OCI-M1 (cell line): ENCODE data around the gene KCNJ8.
"Not testable (repeated sequence)": the region's sequence is repeated elsewhere in the genome, so short reads cannot be mapped to it uniquely, and the experiment has no call there.

Experiments used
- DNase-seq: peaks from one replicate; lab custom pipeline; 2025; lab: John Stamatoyannopoulos, UW

Gene KCNJ8

DNA sequence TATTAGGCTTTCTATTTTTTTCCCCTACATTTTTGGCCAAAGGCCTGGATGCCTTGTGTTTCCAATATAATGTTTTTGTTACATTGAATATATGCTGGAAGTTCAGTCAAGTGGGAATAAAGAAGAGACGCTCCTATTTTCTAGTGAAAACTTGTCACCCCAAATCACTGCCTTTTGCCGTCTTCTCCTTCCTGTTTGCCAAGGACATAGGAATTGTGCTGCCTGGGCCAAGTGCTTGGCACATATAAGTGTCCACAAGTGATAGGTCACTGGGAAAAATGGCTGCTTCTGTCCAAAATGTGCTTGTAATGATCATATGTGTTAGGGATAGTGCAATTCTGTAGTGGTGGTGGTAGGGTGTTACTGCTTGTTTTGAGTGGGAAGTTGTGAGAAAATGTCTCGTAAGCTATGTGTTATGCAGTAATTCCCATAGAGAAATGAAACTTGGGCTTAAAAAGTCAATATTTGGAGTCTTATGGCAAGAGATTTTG, 11.6 kb upstream of the KCNJ8 start:
- no peak for DNase-seq

DNA sequence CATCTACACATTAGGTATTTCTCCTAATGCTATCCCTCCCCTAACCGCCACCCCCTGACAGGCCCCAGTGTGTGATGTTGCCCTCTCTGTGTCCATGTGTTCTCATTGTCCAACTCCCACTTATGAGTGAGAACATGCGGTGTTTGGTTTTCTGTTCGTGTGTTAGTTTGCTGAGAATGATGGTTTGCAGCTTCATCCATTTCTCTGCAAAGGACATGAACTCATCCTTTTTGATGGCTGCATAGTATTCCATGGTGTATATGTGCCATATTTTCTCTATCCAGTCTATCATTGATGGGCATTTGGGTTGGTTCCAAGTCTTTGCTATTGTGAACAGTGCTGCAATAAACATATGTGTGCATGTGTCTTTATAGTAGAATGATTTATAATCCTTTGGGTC, 8.2 kb upstream of the KCNJ8 start:
- not testable (repeated sequence) for DNase-seq

DNA sequence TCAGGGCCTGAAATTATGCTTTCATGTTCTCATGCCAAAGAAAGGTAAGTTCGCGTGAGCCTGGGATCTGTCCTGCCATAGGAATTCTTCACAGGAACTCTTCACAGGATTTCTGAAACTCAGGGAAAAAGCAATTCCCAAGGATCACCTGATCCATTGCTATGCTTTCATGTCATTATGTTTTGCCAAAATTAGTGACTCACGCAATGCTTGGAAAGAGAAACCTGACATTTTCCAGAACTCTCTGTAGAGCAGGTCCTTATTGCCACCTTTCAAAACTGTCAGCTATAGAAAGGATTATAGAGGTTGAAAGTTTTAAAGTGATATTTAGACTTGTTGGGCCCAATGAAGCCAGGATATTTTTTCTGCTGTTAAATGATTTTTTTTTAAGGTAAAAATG, 6.3 kb upstream of the KCNJ8 start:
- no peak for DNase-seq

DNA sequence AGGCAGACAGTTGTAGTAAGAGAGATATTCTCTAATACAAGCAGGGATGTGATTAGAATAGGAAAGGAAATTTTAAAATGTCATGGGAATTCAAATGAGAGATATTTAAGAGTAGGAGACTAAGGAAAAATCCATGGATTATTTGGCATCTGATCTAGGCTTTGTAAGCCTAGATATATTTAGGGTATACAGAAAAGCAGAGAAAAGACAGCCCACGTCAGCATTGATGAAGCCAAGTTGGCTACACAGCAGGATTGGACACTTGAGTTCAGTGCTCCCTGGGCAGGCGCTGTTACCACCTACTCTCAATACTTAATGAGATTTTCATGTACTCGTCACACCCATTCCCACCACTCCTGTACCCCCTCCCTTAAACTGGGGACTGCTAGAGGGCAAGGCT, 1.7 kb upstream of the KCNJ8 start:
- no peak for DNase-seq

DNA sequence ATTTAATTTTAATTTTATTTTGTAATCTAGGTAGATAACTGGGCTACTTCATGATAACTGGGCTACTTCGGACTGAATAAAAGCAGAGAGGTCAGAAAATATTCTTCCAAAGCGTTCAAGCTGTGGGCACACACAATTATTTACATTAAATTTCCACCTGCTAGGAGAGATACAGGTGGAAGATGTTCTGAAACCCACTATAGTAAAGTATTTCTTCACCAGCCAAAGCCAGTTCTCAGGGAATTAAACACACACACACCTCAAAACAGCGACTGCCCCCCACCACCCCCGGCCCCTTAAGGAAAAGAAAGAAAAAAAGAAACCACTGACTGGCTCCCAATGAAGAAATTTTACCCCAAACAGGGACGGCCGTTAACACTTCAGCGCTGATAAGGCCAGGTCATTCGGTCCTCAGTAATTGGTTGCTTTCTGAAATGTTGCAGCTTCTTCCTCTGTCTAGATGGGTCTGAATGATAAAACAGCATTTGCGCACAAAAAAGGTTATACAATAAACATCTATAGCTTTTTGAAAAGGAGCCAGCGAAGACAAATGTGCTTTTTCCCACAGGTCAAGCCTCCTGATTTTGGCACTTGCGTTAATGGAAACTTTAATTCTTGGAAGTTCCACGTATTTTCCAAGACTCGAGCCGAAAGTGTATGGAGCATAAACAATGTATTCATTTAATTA, 771 bp upstream of the KCNJ8 start:
- peak; percentile 76 for DNase-seq

DNA sequence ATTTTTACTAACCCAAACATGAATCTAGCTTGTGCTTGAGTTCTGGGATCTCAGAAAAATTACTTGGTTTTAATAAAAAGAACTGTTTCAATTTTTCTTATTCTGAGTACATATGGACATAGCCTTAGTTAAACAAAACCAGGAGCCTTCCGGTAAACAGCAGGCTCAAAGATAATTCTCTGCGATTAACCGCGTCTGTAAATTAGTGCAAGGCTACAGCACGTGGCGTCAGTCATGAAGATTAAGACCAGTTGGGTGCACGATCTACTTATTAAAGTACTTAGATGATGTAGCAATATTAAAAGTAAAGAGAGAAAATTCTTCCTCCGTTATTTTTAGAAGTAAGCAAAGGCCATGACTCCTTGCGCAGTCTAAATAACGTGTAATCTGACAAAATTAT, 700 bp downstream of the KCNJ8 start:
- peak; percentile 41 for DNase-seq

DNA sequence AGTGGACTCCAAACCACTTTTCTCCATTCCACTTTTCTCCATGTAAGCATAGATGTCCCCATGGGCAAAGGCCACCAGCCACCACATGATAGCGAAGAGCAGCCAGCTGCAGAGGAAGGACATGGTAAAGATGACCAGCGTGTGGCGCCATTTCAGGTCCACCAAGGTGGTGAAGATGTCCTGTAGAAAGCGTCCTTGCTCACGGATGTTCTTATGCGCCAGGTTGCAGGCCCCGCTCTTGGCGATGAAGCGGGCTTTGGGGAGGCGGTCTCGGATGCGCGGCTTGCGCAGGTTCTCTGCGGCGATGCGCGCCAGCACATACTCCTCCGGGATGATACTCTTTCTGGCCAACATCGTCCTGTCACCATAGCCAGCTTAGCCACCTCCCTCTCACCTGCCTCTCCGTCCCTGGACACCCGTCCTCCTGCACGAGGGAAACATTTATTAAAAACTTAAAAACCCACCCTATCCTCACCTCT, 1.2 kb downstream of the KCNJ8 start:
- DNase-seq, result peak; percentile 77

DNA sequence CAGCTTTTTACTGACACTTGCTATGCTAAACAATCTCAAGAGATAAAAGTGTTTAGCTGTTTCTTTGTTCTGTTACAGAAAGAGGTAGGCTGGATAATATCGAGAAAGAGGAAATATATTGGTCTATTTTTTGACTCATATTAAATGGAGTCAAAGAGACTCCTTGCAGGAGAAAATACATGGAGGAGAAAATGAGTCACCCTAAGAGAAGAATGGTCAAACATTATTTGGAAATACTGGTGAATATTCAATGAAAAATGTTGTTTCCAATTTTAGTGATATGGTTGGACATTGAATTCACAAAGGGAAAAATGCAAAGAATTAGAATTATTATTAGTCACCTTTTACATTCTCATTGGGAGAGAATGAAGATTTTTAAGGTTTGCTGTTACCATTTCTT, 3.2 kb downstream of the KCNJ8 start:
- no peak for DNase-seq

DNA sequence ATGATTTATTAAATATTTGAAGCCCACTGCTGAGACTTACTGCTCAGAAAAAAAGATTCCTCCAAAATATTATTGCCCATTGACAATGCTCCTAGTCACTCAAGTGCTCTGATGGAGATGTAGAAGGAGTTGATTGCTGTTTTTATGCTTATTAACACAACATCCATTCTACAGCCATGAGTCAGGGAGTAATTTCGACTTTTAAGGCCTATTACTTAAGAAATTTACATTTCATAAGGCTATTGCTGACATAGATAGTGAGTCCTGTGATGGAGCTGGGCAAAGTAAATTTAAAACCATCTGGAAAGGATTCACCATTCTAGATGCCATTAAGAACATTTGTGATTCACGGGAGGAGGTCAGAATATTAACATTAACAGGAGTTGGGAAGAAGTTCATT, 5.2 kb downstream of the KCNJ8 start:
- DNase-seq, result no peak

DNA sequence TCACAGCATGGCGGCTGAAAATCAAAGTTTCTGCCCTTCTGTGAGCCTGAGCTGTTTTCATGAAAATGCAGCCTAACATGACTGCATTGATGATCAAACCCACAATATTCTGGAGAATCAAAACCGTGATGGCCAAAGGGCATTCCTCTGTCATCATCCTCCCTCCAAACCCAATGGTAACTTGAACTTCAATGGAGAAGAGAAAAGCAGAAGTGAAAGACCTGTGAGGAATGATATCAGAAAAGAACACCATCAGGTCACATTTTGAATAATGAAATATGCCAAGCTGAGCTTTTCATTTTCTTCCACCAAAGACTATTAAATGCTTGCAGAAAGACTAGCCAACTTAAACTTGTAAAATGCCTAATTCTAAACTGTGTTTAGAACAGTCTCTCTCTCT, 8.1 kb downstream of the KCNJ8 start:
- no peak for DNase-seq

DNA sequence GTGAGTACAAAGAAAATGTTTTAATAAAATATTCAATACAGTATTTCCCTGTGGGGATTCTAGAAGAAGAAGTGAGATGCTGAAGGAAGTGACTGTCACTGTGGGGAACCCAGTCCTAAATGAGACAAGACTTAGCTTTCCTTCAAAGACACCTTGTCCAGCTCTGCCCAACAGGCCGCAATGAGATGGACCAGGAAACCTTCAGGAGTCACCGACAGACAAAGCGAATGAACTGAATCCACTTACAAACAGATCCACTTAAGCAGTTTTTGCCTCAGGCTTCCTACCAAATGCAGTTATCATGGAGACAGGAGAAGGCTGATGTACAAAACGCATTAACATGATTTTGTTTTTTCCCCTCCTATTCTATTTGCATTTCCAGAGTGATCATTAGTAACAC, 9.6 kb downstream of the KCNJ8 start:
- DNase-seq, result no peak

DNA sequence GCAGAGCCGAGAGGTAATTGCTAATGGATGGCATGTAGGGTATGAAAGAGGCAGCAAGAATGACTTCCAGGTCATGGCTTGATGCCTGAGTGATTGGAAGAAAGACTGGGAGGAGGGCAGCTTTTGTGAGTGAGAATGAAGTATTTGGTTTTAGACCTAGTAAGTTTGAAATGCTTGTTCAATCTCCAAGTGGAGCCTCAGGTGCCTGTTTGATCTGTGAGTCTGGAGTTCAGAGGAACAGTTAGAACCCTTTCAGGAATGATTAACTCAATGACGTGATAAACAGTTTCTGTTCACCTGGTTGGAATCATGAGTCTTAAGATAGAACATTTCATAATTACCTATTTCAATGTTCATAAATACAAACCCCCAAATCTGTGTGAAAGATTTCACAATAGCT, 10.4 kb downstream of the KCNJ8 start:
- no peak for DNase-seq

DNA sequence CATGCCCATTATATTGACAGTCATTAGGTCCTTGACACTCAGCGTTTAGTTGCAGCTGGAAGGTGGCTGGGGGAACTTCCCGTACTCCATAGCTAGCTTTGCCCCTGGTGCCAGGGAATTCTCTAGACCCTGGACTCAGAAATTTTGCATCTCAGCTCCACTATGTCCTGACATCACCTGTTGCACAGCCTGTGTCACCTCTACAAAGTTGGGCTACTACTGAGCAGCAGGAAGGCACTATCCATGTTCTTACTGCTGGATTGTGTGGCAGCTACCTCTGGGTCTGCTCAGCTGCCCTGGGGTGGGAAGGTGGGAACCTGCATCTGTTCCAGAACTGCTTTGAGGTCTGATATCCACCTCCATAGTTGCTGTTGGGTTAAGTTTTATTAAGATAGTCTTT, 11.0 kb downstream of the KCNJ8 start:
- no peak for DNase-seq

DNA sequence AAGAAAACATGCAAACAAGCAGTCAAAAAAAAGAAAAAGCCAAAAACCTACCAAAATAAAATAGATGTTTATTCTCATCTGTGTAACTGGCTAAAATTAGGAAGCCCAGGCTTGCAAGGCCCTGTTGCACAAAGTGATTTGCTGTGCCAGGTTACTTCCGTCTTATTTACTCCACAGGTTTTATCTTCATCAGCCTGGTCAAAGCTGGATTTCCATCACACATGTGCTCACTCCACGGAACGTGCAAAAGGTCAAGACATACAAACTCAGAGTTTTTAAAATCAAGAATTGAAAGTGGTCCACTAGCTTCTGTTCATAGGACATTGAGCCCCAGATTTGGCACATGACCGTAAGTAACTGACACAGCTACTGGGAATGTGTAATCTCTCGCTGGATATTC, 14.8 kb downstream of the KCNJ8 start:
- no peak for DNase-seq

DNA sequence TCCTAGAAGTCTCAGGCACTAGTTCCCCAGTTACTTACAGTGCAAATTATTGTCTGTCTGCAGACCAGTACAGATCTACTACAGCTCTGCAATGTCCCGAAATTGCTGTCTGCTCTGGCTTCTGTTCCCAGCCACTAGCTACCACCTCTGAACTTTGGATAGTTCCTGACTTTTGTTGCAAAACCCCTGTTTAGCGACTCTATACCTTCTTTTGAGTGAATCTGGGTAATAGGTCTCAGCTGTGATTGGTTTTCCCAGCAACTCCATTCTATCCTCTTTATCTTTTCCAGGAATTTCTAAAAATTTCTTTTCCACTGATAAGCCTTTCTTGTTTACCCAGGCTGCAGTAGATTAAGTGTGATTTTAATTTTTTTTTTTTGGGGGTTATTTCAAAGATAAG, 16.8 kb downstream of the KCNJ8 start:
- no peak for DNase-seq

DNA sequence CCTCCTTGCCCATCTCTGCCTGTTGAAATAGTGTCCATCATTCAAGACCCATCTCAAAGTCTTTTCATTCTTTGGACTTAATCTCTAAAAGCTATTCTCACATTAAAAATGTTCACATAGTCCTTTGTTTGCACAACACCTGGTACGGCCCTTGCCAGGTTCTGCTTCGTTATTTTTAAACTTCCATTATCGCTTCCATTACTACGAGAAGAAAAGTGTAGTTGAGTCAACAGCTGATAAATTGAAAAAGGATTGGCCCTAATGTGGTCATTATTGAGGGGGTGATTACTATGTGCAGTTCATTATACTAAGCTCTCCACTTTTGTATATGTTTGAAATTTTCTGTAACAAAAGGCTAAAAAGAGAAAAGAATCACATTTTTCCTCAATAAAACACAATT, 17.8 kb downstream of the KCNJ8 start:
- no peak for DNase-seq

DNA sequence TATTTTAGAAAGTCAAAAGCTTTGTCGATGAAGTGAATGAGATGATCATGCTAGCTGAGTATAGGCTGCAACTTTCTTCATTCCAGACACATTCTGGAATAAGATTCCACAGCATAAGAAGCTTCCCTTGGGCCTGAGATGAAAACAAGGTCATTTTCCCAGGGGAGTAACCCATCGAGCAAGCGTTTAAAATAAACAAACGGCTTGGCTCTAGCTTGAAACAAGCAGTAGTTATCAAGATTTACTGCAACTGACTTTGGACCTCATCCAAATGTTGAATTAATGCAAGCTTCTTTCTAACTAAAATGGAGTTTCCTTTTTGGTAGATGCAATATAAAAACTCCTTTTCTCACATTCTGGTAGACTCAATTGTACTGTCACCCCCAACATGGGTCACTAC, 23.0 kb downstream of the KCNJ8 start:
- peak; percentile 53 for DNase-seq

DNA sequence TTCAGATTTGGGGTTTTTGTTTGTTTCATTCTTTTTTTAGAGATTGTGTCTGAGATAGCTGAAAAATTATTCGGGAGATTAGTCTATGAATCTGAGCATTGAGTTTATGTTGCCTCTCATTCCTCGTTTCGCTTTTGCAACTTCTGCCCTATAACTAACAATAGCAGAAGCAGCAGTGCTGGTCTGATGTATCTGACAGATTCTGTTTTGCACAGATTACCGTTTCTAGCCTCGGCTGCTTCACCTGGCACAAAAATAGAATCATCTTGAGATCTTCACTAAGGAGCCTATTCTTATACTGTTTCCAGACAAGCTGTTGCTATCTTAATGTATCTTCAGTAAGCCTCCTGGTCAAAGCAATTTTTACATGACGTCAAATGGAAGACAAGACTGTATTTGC, 29.2 kb downstream of the KCNJ8 start:
- no peak for DNase-seq

DNA sequence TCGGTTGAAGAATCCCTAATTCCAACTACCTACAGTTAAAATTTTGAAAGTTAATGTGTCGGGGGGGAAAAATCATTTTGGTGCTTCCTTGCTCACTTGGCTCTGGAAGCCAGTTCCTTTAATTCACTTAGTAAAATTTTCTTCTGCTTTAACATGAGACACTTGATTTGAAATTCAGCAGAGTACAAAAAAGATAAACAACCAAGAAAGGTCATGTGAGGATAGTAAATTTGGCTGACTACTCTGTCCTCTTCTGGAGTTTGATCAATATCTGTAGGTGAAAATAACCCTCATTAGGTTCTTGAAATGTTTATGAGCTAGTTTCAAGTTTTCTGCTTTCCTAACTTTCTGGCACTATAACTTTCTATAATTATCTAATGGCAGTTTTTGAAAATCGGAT, 43.4 kb downstream of the KCNJ8 start:
- DNase-seq, result no peak

DNA sequence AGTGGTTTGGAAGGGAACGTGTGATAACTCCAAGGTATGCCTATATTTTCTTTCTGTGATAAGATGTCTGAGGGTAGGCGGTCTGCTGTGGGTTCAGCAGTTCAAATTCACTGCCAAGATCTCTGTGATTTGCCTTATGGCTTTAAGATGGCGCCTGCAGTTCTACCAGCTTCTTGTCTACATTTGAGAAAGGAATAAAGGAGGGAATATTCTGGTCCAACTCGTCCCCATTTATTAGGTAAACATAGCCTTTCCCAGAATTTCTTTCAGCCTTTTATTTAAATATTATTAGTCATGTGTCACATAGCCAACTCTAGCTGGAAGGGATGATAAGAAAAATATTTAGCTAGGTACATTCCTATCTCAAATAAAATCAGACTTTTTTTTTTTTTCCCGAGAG, 48.8 kb downstream of the KCNJ8 start:
- no peak for DNase-seq

DNA sequence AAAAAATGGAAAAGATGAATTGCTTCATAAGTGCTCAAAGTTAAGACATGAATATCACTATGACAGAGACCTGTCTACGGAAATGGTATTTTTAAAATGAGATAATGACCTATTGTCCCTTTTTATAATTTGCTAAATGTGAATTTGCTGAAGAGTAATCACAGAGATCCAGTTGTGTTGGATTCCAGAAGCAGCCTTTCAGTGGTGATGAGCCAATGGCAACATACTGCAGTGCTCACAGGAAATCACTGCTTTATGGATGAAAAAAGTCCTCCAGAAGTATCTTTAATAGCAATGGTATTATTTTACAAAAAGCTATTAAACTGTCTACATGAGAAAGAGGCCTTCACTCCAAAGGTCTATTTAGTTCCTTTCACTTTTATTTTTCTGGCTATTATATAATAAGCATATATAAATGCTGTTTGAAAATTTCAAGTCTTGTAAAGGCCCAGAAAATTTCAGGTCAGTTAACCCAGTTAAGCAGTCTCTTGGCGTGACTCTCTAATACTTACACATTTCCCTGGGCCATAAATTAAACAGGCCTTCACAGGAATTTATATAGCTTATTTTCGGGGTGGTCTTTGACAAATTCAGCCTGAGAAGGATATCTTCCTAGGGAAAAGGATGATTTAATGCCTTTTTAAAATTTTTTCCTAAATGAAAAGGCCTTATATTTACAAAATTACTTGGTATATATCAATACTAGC, 55.4 kb downstream of the KCNJ8 start:
- DNase-seq, result no peak

DNA sequence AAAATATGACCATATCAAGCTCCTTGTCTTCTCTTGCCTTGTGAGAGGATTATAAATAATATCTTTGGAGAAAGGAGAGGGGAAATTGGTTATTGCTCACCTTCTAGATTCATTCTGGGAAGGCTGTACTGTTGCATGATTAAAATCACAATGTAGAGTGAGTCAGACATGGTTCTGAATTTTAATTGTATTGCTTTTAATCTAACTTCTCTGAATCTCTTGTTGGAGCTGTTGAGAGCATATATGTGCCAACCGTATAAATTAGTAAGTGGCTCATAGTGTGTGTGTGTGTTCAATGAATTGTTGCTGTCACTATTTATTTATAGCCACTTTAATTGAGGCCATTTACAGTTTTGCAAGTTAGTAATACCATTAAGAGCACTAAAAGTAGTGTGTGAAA, 56.1 kb downstream of the KCNJ8 start:
- DNase-seq, result no peak

DNA sequence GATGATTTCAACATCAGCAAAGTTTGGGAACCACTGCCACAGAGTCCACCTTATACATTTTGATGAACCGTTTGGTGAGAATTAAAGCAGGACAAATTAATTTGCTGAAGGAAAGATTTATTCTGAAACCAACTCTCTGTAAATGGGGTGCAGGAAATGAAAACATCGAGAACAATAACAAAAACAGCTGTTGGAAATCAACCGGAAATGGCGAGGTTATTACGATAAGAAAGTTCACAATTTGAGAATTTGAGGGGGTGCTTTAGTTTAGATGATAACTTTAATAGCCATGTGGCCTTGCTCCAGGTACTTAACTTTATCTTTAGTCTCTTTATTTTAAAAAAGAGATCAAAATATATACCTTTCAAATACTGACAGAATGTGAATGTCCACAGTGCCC, 56.7 kb downstream of the KCNJ8 start:
- DNase-seq, result no peak

DNA sequence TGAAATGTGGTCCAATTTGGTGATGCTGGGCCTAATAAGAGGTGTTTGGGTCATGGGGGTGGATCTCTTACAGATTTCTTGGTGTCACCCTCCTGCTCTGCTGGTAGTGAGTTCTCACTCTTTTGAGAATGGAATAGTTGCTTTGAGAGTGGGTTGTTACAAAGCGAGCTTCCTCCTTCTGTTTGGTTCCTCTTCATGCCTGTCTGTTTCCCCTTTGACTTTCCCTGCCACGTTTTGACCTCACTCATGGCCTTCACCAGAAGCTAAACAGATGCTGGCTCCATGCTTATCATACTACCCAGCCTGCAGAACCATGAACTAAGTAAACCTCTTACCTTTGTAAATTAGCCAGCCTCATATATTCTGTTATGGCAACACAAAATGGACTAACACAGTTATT, 59.1 kb downstream of the KCNJ8 start:
- peak; percentile 52 for DNase-seq
